NT2/D1 (cell line): ENCODE results near the gene MLLT1.

Experiments used
- SUZ12 ChIP-seq: IDR thresholded peaks from 2 replicates; pipeline ENCODE4 v1.6.1; 2011; ENCODE audit not compliant: insufficient read length, insufficient read depth; ENCODE audit errors: extremely low read depth
- YY1 ChIP-seq: IDR thresholded peaks from 2 replicates; pipeline ENCODE4 v1.6.1; 2011; ENCODE audit not compliant: insufficient read length, insufficient read depth
- ZNF274 ChIP-seq: IDR thresholded peaks from 2 replicates; pipeline ENCODE4 v1.6.1; 2011; ENCODE audit warnings: mild to moderate bottlenecking, low read depth, low read length

GRCh38 chr19:6270076-6270745 is 9.6 kb downstream of the MLLT1 start:
- no peak for TF ChIP-seq ZNF274
- no peak for TF ChIP-seq YY1
- no peak for TF ChIP-seq SUZ12
